GM18505 (cell line): ENCODE measurements around the gene SLPI.

Experiments
- ATAC-seq: cut with Tn5 transposase; IDR thresholded peaks from one replicate; pipeline ENCODE4 v1.9.1; 2021; ENCODE audit not compliant: unreplicated experiment
- POLR2A ChIP-seq: IDR thresholded peaks from 4 replicates; pipeline ENCODE4 v1.6.1; 2011; ENCODE audit warnings: borderline replicate concordance; ENCODE audit not compliant: insufficient read depth, insufficient read length; ENCODE audit errors: extremely low read depth

SLPI gene

DNA sequence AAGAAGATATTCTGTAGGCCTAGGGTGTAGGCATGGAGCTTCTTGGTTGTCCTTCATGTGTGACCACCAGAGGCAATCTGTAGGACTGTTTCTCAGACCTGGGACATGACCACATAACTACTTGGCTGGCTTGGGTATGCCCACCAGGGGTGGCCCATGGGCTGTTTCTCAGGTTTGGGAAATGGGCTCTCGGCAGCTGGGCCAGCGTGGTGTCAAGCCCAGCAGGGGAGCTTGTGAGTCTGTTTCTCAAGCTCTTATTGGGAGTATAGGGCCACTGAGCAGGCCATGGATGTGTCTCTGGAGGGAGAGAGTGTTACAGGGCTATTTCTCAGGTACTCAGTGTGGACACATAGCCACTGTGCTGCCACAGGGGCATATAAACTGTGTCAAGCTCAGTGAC lies 35.7 kb downstream of the SLPI start:
- no peak for TF ChIP-seq POLR2A
- no peak for ATAC-seq

DNA sequence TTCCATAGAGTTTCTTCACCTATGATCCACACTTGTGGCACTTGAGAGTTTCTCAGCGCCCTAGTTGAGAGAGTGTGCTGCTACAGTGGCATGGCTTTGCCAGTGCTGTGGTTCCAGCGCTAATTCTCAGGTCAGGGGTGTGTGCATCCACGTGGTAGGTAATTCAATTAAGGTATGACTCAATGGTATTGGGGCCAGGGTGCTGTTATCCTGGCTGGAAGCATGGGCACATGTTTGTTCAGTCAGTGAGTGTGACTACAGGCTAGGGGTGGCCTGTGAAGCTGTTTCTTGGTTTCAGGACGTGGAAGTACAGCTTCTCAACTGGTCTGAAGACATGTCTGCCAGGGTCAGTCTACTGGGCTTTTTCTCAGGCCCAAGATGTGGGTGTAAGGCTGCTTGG lies 36.2 kb downstream of the SLPI start:
- no peak for ATAC-seq
- TF ChIP-seq POLR2A: no peak

DNA sequence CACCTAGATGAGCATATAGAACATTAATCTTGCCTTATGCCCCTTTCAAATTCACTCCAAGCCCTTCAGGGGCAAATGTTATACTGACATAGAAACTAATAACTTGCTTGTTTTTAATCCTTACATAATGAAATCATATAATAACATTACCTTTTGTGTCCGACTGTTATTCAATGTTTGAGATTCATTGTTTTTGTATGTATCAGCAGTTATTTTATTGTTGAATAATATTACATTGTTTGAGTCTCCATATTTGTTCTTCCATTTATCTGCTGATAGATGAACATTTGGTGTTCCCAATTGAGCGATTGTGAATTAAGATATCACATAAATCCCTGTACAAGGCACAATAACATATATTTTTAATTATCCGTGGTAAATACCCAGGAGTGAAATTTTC lies 41.5 kb downstream of the SLPI start:
- no peak for ATAC-seq
- no peak for TF ChIP-seq POLR2A

DNA sequence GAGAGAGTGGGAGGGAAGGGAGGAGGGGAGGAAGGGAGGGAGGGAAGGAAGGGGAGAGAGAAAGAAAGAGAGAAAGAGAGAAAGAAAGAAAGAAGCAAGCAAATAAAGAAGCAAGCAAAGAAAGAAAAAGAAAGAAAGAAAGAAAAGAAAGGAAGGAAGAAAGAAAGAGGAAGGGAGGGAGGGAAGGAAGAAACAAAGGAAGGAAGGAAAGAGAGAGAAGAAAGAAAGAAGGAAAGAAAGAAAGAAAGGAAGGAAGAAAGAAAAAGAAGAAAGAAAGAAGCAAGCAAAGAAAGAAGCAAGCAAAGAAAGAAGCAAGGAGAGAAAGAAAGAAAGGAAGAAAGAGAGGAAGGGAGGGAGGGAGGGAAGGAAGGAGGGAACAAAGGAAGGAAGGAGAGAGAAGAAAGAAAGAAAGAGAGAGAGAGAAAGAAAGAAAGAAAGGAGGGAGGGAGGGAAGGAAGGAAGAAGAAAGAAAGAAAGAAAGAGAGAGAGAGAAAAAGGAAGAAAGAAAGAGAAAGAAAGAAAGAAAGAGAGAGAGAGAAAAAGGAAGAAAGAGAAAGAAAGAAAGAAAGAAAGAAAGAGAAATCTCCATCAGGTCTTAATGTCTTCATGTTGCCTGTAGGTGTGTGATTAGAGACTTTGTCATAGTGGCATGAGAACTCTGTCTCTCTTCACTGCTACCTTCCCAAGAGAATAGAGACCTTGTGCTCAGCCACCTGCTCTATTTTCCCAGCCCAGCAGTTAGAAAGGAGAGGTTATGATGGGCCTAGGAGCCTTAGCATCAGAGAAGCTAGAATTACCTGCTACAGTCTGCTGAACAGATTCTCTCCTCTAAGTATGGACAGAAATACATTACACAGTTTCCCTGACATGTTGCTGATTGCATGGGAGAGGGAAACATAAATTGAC lies 42.5 kb downstream of the SLPI start:
- no peak for ATAC-seq
- TF ChIP-seq POLR2A: no peak

DNA sequence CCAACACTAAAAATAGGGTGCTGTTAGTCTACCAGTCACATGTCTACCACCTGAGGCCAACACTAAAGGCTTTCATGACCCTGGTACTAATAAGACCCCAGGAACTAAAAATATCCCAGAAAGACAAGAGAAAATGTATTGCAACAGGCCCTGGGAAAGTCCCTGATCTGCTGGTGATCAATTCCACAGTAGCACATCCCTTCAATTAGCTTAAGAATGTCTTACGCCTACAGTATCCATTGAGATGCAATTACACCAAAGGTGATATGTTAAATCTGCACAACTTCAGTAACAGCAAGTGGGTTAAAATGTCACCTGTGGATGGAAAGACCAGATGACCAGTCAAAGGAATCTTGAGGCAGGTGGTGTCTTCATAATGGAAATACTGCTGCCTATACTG lies 44.4 kb downstream of the SLPI start:
- no peak for TF ChIP-seq POLR2A
- no peak for ATAC-seq

DNA sequence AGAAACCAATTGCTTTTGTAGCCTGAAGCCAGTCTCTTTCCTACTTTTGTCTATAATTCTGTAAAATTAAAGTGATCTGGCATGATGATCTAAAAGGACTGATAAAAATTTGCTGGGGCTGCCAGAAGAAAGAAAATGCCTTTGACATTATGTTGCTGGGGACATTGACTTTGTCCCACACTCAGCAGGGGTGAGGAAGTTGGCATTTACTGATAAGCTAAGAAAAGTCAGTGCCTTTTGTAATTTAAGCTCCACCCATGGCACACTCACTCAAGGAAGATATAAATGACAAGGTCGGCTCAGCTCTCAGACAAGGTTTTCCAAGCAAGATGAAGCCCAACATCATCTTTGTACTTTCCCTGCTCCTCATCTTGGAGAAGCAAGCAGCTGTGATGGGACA lies 47.6 kb downstream of the SLPI start, which contains the start of gene SEMG1:
TSS of gene SEMG1 (plus strand) at position 309 of the 400 bp plus-strand sequence. CDS start at position 330, 21 bp downstream.
- no peak for ATAC-seq
- no peak for TF ChIP-seq POLR2A
